ENCODE measurements around the gene FLNA. TPM values are rescaled to one million over a fixed set of nuclear protein-coding genes. Genes with fewer than 3 reads are reported as not detected.

The FLNA gene
- total and polyA plus RNA-seq, 9 of the 15 experiments (the other 6 are each of a cell fraction or from before 2014, with no cell fraction given): 6.2 to 735 (median 135) TPM

DNA sequence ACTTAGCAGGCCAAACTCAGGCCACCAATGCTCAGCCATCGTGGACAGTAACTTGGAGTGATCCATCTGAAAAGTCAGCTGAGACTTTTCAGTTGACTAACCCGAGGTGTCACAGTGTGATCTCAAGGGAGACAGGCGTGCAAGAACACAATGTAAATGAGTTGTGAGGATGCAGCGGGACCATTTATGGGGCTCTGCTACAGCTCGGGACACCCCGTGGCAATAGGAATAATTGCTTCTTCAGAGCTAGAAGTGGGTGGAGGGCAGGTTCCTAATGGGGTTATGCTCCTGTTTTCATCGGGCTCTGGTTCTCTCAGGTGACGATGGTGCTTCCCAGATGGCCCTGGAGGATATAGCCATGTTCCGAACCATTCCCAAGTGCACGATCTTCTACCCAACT is 51.5 kb downstream of the FLNA start (continued):
- TF ChIP-seq, protein P1, sequence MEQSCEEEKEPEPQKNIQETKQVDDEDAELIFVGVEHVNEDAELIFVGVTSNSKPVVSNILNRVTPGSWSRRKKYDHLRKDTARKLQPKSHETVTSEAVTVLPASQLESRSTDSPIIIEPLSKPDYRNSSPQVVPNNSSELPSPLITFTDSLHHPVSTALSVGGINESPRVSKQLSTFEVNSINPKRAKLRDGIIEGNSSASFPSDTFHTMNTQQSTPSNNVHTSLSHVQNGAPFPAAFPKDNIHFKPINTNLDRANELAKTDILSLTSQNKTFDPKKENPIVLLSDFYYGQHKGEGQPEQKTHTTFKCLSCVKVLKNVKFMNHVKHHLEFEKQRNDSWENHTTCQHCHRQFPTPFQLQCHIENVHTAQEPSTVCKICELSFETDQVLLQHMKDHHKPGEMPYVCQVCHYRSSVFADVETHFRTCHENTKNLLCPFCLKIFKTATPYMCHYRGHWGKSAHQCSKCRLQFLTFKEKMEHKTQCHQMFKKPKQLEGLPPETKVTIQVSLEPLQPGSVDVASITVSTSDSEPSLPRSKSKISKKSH (CRISPR knock-in tag; IDR thresholded peaks at IDR 0.05): no peak
- TF ChIP-seq ZNF212 (CRISPR knock-in tag; IDR thresholded peaks at IDR 0.05): no peak
- TF ChIP-seq, protein P2, sequence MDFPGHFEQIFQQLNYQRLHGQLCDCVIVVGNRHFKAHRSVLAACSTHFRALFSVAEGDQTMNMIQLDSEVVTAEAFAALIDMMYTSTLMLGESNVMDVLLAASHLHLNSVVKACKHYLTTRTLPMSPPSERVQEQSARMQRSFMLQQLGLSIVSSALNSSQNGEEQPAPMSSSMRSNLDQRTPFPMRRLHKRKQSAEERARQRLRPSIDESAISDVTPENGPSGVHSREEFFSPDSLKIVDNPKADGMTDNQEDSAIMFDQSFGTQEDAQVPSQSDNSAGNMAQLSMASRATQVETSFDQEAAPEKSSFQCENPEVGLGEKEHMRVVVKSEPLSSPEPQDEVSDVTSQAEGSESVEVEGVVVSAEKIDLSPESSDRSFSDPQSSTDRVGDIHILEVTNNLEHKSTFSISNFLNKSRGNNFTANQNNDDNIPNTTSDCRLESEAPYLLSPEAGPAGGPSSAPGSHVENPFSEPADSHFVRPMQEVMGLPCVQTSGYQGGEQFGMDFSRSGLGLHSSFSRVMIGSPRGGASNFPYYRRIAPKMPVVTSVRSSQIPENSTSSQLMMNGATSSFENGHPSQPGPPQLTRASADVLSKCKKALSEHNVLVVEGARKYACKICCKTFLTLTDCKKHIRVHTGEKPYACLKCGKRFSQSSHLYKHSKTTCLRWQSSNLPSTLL (IDR thresholded peaks at IDR 0.05): no peak
- TF ChIP-seq U2AF1 (optimal IDR thresholded peaks at IDR 0.05; ENCODE audit: low read depth, low read length): no peak
- TF ChIP-seq ZNF668 (CRISPR knock-in tag; IDR thresholded peaks at IDR 0.05): no peak
- TF ChIP-seq, protein P3, sequence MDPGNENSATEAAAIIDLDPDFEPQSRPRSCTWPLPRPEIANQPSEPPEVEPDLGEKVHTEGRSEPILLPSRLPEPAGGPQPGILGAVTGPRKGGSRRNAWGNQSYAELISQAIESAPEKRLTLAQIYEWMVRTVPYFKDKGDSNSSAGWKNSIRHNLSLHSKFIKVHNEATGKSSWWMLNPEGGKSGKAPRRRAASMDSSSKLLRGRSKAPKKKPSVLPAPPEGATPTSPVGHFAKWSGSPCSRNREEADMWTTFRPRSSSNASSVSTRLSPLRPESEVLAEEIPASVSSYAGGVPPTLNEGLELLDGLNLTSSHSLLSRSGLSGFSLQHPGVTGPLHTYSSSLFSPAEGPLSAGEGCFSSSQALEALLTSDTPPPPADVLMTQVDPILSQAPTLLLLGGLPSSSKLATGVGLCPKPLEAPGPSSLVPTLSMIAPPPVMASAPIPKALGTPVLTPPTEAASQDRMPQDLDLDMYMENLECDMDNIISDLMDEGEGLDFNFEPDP (CRISPR knock-in tag; IDR thresholded peaks at IDR 0.05): no peak
- TF ChIP-seq TAF15 (IDR thresholded peaks at IDR 0.05; ENCODE audit: low read depth, low read length): no peak
- TF ChIP-seq EGR1 (conservative IDR thresholded peaks at IDR 0.05): no peak
- TF ChIP-seq, protein P4, sequence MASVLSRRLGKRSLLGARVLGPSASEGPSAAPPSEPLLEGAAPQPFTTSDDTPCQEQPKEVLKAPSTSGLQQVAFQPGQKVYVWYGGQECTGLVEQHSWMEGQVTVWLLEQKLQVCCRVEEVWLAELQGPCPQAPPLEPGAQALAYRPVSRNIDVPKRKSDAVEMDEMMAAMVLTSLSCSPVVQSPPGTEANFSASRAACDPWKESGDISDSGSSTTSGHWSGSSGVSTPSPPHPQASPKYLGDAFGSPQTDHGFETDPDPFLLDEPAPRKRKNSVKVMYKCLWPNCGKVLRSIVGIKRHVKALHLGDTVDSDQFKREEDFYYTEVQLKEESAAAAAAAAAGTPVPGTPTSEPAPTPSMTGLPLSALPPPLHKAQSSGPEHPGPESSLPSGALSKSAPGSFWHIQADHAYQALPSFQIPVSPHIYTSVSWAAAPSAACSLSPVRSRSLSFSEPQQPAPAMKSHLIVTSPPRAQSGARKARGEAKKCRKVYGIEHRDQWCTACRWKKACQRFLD (CRISPR knock-in tag; IDR thresholded peaks at IDR 0.05): no peak
- TF ChIP-seq PCBP2 (IDR thresholded peaks at IDR 0.05; ENCODE audit: low read depth, low read length, poor library complexity, severe bottlenecking): no peak
